H9 (cell line): ENCODE results near the gene SPTAN1. TPM values are rescaled to one million over a fixed set of nuclear protein-coding genes. Genes with fewer than 3 reads are reported as not detected.

Experiments used
- DNase-seq: peaks from one replicate; pipeline ENCODE4 v3.0.0-alpha.2; 2017
- H2AFZ ChIP-seq: one replicate; pipeline ENCODE4 v1.6.1; 2013; ENCODE audit warnings: mild to moderate bottlenecking, low read length, control low read depth, moderate library complexity
- H2AK5ac ChIP-seq: 2 replicates; pipeline ENCODE4 v1.6.1; 2013; ENCODE audit warnings: low read length, control low read depth, mixed read lengths; ENCODE audit not compliant: insufficient read length
- H2BK120ac ChIP-seq: one replicate; pipeline ENCODE4 v1.6.1; 2013; ENCODE audit warnings: low read depth, mild to moderate bottlenecking, low read length, control low read depth, inconsistent platforms; ENCODE audit not compliant: poor library complexity, severe bottlenecking
- H2BK12ac ChIP-seq: 2 replicates; pipeline ENCODE4 v1.6.1; 2013; ENCODE audit warnings: low read length, control low read depth, mixed read lengths, low read depth; ENCODE audit not compliant: insufficient read length
- H2BK15ac ChIP-seq: 2 replicates; pipeline ENCODE4 v1.6.1; 2013; ENCODE audit warnings: low read depth, low read length, control low read depth
- H2BK20ac ChIP-seq: one replicate; pipeline ENCODE4 v1.6.1; 2013; ENCODE audit warnings: low read depth, mild to moderate bottlenecking, low read length, control low read depth, inconsistent platforms; ENCODE audit not compliant: poor library complexity, severe bottlenecking
- H2BK5ac ChIP-seq: 2 replicates; pipeline ENCODE4 v1.6.1; 2013; ENCODE audit warnings: low read length, control low read depth, mixed read lengths; ENCODE audit not compliant: insufficient read length
- H3K14ac ChIP-seq: 2 replicates; pipeline ENCODE4 v1.6.1; 2013; ENCODE audit warnings: low read length, control low read depth; ENCODE audit not compliant: insufficient read depth
- H3K18ac ChIP-seq: 2 replicates; pipeline ENCODE4 v1.6.1; 2013; ENCODE audit warnings: low read depth, mild to moderate bottlenecking, mixed read lengths, low read length, control low read depth; ENCODE audit not compliant: insufficient read length
- H3K23ac ChIP-seq: 2 replicates; pipeline ENCODE4 v1.6.1; 2013; ENCODE audit warnings: low read length, control low read depth, mixed read lengths, low read depth; ENCODE audit not compliant: insufficient read length
- H3K23me2 ChIP-seq: 2 replicates; pipeline ENCODE4 v1.6.1; 2013; ENCODE audit warnings: low read depth, mild to moderate bottlenecking, mixed read lengths, low read length, control low read depth; ENCODE audit not compliant: insufficient read length, poor library complexity, severe bottlenecking
- H3K27ac ChIP-seq: 2 replicates; pipeline ENCODE4 v1.5.1; 2013; ENCODE audit warnings: low read length, control low read depth, mixed read lengths, low read depth; ENCODE audit not compliant: insufficient read length
- H3K27me3 ChIP-seq: 2 replicates; pipeline ENCODE4 v1.6.1; 2013; ENCODE audit warnings: low read length, control low read depth, inconsistent platforms; ENCODE audit not compliant: insufficient read depth
- H3K4ac ChIP-seq: 2 replicates; pipeline ENCODE4 v1.6.1; 2013; ENCODE audit warnings: low read depth, mild to moderate bottlenecking, control low read depth, inconsistent platforms, low read length, moderate library complexity
- H3K4me1 ChIP-seq: 2 replicates; pipeline ENCODE4 v1.6.1; 2013; ENCODE audit warnings: low read length, control low read depth, inconsistent platforms; ENCODE audit not compliant: insufficient read depth
- H3K4me2 ChIP-seq: 2 replicates; pipeline ENCODE4 v1.6.1; 2013; ENCODE audit warnings: low read length, control low read depth, mixed read lengths; ENCODE audit not compliant: insufficient read length, insufficient read depth
- H3K56ac ChIP-seq: 2 replicates; pipeline ENCODE4 v1.6.1; 2013; ENCODE audit warnings: low read depth, mild to moderate bottlenecking, mixed read lengths, low read length, control low read depth; ENCODE audit not compliant: insufficient read length
- H3K79me1 ChIP-seq: 2 replicates; pipeline ENCODE4 v1.6.1; 2013; ENCODE audit warnings: low read depth, mild to moderate bottlenecking, moderate library complexity, low read length, control low read depth, inconsistent platforms; ENCODE audit not compliant: insufficient read depth, poor library complexity, severe bottlenecking
- H3K79me2 ChIP-seq: 2 replicates; pipeline ENCODE4 v1.6.1; 2013; ENCODE audit warnings: low read length, control low read depth, inconsistent platforms; ENCODE audit not compliant: insufficient read depth
- H3K9ac ChIP-seq: 2 replicates; pipeline ENCODE4 v1.6.1; 2013; ENCODE audit warnings: low read length, control low read depth, mixed read lengths; ENCODE audit not compliant: insufficient read length; ENCODE audit errors: extremely low read depth
- H3K9me3 ChIP-seq: one replicate; pipeline ENCODE4 v1.6.1; 2013; ENCODE audit warnings: low read depth, low read length, inconsistent platforms; ENCODE audit not compliant: control insufficient read depth
- H3T11ph ChIP-seq: one replicate; pipeline ENCODE4 v1.6.1; 2013; ENCODE audit warnings: mild to moderate bottlenecking, low read length, control low read depth, inconsistent platforms
- H4K20me1 ChIP-seq: one replicate; pipeline ENCODE4 v1.6.1; 2013; ENCODE audit not compliant: control insufficient read depth, insufficient read length, insufficient read depth
- H4K5ac ChIP-seq: 2 replicates; pipeline ENCODE4 v1.6.1; 2013; ENCODE audit warnings: low read depth, mild to moderate bottlenecking, mixed read lengths, low read length, control low read depth; ENCODE audit not compliant: insufficient read length
- H4K8ac ChIP-seq: replicated peaks from 2 replicates; pipeline ENCODE4 v1.6.1; 2013; ENCODE audit warnings: low read length, control low read depth, mixed read lengths, low read depth; ENCODE audit not compliant: insufficient read length
- H4K91ac ChIP-seq: 2 replicates; pipeline ENCODE4 v1.6.1; 2013; ENCODE audit warnings: low read depth, mild to moderate bottlenecking, moderate library complexity, mixed read lengths, low read length, control low read depth; ENCODE audit not compliant: insufficient read length
- H3K27ac Mint-ChIP-seq, 3 experiments: 2 replicates in 2 of 3; 3 replicates in 1 of 3; pipeline ENCODE4 v1.8.0; 2020 to 2021; ENCODE audit warnings: mixed read lengths in 3 of 3, mild to moderate bottlenecking in 1 of 3, moderate library complexity in 1 of 3
- H3K27me3 Mint-ChIP-seq: 2 replicates; pipeline ENCODE4 v1.8.0; 2021; ENCODE audit warnings: low read depth, mild to moderate bottlenecking, moderate library complexity, mixed read lengths
- H3K36me3 Mint-ChIP-seq, 3 experiments: 2 replicates in 2 of 3; 3 replicates in 1 of 3; pipeline ENCODE4 v1.8.0; 2020 to 2021; ENCODE audit warnings: low read depth in 3 of 3, mixed read lengths in 3 of 3; ENCODE audit not compliant: insufficient read depth in 1 of 3
- H3K4me1 Mint-ChIP-seq, 2 experiments: 2 replicates each; pipeline ENCODE4 v1.8.0; 2020; ENCODE audit warnings: mixed read lengths in 2 of 2
- H3K4me3 Mint-ChIP-seq, 2 experiments: 2 replicates in 1 of 2; 3 replicates in 1 of 2; pipeline ENCODE4 v1.8.0; 2020 to 2021; ENCODE audit warnings: mild to moderate bottlenecking in 2 of 2, mixed read lengths in 2 of 2, moderate library complexity in 1 of 2
- H3K9me3 Mint-ChIP-seq, 2 experiments: 2 replicates in 1 of 2; 3 replicates in 1 of 2; pipeline ENCODE4 v1.8.0; 2020; ENCODE audit warnings: mild to moderate bottlenecking in 2 of 2, mixed read lengths in 2 of 2, moderate library complexity in 1 of 2
- CTCF ChIP-seq: fragments of 200-600 bp; sonication (generic); conservative IDR thresholded peaks from 3 replicates; pipeline ENCODE4 v1.8.0; 2021; ENCODE audit warnings: antibody characterized with exemption, mild to moderate bottlenecking
- WGBS: extraction: QIAGEN DNeasy Blood & Tissue Kit; methylation state at CpG from one replicate; pipeline ENCODE4 v1.1.7; 2013; ENCODE audit warnings: missing lambda C conversion rate, low lambda C conversion rate, mixed read lengths; ENCODE audit not compliant: insufficient read length; ENCODE audit errors: extremely low coverage; 5-methylcytosine and 5-hydroxymethylcytosine counted together
- total RNA-seq: library from RNA; stranded (reverse); gene quantifications from 2 replicates; pipeline ENCODE4 v1.2.1, GENCODE V29; 2021

Gene SPTAN1
- total RNA-seq, 1 experiment from 2014 or later = 213 TPM

- Mint-ChIP-seq H3K9me3 (no peaks in the 10 kb centered on the region), H3K4me1 (peaks cover 3 to 7% of the 10 kb centered on the region in 2 experiments; a peak in 3 of 4 replicates), H3K36me3 (peaks cover 15 to 51% (median 48%) of the 10 kb centered on the region in 3 experiments), H3K4me3 (no peak overlapping the region), H3K27me3 (no peaks in the 10 kb centered on the region), H3K27ac (no peak overlapping the region)
- H3K79me1 ChIP-seq = peaks cover under 1% of the 10 kb centered on the region
- no peak overlapping the region for H2AFZ ChIP-seq
- no peak overlapping the region for H3K27ac ChIP-seq
- H3T11ph ChIP-seq = no peak overlapping the region
- H3K27me3 ChIP-seq = no peaks in the 10 kb centered on the region
- H3K18ac ChIP-seq = no peak overlapping the region
- no peak overlapping the region for H4K8ac ChIP-seq
- no peaks in the 10 kb centered on the region for H3K4me1 ChIP-seq
- DNase-seq = no peak
- no peak overlapping the region for H2BK5ac ChIP-seq
- H4K5ac ChIP-seq = no peak overlapping the region
- TF ChIP-seq CTCF = no peak
- no peaks in the 10 kb centered on the region for H4K20me1 ChIP-seq
- H3K9ac ChIP-seq = no peak overlapping the region
- no peak overlapping the region for H3K23ac ChIP-seq
- no peak overlapping the region for H2BK120ac ChIP-seq
- peaks cover 5% of the 10 kb centered on the region for H3K23me2 ChIP-seq
- no peak overlapping the region for H3K56ac ChIP-seq
- H3K14ac ChIP-seq = no peak overlapping the region
- H4K91ac ChIP-seq = no peak overlapping the region
- no peak overlapping the region for H2BK20ac ChIP-seq
- no peak overlapping the region for H3K4me2 ChIP-seq
- H3K9me3 ChIP-seq = no peaks in the 10 kb centered on the region
- H2BK15ac ChIP-seq = no peak overlapping the region
- no peak overlapping the region for H2AK5ac ChIP-seq
- WGBS = no CpG with 5 or more reads among the region's 10 CpGs
- no peak overlapping the region for H2BK12ac ChIP-seq
- no peaks in the 10 kb centered on the region for H3K79me2 ChIP-seq
- no peak overlapping the region for H3K4ac ChIP-seq
Measured at GRCh38 chr9:128637656-128638055, 85.3 kb downstream of the SPTAN1 start.
